GM19240 (cell line): ENCODE results near the gene EIF4B.

Source experiments
- DNase-seq: peaks from one replicate; pipeline ENCODE4 v3.0.0; 2011; ENCODE audit warnings: low spot score; ENCODE audit not compliant: insufficient read length

Gene EIF4B

DNA sequence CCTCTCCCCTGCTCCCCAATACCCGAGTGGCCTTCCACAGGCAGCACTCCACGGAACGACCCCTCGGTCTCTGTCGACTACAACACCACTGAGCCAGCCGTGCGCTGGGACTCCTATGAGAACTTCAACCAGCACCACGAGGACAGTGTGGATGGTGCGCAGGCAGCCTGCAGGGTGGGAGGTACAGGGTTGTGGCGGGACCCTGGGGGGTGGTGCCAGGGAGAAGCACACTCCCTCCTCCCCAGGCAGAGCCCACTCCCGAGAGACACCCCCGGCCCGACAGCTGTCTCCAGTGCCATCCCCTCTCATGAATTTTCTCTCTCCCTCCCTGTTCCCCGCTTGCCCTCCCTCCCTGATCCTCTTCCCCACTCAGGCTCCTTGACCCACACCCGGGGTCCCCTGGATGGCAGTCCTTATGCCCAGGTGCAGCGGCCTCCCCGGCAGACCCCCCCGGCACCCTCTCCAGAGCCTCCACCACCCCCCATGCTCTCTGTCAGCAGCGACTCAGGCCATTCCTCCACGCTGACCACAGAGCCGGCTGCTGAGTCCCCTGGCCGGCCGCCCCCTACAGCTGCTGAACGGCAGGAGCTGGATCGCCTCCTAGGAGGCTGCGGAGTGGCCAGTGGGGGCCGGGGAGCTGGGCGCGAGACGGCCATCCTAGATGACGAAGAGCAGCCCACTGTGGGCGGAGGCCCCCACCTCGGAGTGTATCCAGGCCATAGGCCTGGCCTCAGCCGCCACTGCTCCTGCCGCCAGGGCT lies 52.6 kb downstream of the EIF4B start:
- DNase-seq = no peak

DNA sequence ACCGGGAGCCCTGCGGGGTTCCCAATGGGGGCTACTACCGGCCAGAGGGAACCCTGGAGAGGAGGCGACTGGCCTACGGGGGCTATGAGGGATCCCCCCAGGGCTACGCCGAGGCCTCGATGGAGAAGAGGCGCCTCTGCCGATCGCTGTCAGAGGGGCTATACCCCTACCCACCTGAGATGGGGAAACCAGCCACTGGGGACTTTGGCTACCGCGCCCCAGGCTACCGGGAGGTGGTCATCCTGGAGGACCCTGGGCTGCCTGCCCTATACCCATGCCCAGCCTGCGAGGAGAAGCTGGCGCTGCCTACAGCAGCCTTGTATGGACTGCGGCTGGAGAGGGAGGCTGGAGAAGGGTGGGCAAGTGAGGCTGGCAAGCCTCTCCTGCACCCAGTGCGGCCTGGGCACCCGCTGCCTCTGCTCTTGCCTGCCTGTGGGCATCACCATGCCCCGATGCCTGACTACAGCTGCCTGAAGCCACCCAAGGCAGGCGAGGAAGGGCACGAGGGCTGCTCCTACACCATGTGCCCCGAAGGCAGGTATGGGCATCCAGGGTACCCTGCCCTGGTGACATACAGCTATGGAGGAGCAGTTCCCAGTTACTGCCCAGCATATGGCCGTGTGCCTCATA lies 53.3 kb downstream of the EIF4B start:
- no peak for DNase-seq

DNA sequence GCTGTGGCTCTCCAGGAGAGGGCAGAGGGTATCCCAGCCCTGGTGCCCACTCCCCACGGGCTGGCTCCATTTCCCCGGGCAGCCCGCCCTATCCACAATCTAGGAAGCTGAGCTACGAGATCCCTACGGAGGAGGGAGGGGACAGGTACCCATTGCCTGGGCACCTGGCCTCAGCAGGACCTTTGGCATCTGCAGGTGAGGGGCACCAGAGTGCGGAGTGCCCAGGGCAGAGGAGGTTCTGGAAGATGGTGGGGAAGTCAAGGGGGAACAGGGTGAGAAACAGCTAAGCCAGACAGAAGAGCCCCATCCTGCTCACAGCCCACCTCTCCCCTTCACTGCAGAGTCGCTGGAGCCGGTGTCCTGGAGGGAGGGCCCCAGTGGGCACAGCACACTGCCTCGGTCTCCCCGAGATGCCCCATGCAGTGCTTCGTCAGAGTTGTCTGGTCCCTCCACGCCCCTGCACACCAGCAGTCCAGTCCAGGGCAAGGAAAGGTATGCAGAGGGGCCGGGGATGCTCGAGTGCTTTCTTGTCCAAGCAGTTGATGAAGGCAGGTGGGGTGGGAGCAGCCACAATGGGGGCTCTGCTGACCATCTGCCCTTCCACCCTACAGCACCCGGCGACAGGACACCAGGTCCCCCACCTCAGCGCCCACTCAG lies 53.9 kb downstream of the EIF4B start:
- DNase-seq = no peak

DNA sequence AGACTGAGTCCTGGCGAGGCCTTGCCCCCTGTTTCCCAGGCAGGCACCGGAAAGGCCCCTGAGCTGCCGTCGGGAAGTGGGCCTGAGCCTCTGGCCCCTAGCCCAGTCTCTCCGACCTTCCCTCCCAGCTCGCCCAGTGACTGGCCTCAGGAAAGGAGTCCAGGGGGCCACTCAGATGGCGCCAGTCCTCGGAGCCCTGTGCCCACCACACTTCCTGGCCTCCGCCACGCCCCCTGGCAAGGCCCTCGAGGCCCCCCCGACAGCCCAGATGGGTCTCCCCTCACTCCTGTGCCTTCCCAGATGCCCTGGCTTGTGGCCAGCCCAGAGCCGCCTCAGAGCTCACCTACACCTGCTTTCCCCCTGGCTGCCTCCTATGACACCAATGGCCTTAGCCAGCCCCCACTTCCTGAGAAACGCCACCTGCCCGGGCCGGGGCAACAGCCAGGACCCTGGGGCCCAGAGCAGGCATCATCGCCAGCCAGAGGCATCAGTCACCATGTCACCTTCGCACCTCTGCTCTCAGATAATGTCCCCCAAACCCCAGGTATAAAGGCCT lies 54.5 kb downstream of the EIF4B start:
- no peak for DNase-seq

DNA sequence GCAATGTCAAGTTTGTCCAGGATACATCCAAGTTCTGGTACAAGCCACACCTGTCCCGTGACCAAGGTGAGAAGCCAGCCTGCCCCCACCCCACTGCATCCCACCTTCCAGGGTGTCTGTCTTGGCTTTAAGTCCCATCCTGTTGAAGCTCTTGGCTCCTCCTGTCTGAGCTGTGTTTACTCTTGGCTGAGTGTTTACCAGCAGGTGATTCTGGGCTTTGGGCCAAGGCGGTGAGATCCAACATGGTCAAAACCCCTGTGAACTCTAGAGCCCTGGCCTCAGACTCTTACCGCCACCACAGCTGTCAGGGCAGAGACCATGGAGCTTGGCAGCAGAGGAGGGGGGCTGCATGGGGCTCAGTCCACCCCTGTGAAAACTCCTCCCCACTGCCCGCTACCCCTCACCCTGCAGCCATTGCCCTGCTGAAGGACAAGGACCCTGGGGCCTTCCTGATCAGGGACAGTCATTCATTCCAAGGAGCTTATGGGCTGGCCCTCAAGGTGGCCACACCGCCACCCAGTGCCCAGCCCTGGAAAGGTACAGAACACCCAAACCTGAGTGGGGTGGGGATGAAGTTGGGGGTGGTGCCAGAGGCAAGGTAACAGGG lies 55.3 kb downstream of the EIF4B start:
- DNase-seq = no peak

DNA sequence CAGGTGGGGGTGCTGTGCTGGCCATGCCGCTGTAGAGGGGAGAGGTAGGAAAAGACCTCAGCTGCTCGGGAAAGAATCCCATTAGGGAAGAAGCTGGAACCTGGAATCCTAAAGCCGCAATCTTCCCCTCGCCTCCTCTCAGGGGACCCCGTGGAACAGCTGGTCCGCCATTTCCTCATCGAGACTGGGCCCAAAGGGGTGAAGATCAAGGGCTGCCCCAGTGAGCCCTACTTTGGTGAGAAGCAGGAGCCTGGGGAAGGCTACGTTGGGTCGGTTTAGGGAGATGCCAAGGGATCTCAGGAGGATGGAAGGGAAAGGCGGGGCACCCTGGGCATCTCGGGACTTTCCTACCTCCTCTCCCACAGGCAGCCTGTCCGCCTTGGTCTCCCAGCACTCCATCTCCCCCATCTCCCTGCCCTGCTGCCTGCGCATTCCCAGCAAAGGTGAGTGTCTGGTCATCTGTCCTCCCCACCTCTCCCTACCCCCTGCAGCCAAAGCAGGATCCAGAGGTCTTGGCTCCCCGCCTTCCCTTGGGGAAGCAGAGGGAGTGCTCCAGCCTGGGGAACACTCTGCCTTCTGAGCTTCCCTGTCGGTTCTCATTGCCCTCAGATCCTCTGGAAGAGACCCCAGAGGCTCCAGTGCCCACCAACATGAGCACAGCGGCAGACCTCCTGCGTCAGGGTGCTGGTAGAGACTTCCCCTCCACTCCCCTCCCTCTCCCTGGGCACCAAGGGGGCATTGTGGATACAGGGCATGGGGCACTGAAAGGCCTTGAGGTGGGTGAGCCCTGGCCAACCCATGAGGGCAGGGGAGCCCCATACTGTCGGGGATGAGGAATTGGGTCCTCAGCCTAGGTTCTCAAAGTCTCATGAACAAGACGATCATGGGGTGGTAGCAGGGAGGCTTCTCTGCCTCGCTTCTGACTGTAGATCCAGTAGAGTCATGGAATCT lies 56.0 kb downstream of the EIF4B start:
- no peak for DNase-seq

DNA sequence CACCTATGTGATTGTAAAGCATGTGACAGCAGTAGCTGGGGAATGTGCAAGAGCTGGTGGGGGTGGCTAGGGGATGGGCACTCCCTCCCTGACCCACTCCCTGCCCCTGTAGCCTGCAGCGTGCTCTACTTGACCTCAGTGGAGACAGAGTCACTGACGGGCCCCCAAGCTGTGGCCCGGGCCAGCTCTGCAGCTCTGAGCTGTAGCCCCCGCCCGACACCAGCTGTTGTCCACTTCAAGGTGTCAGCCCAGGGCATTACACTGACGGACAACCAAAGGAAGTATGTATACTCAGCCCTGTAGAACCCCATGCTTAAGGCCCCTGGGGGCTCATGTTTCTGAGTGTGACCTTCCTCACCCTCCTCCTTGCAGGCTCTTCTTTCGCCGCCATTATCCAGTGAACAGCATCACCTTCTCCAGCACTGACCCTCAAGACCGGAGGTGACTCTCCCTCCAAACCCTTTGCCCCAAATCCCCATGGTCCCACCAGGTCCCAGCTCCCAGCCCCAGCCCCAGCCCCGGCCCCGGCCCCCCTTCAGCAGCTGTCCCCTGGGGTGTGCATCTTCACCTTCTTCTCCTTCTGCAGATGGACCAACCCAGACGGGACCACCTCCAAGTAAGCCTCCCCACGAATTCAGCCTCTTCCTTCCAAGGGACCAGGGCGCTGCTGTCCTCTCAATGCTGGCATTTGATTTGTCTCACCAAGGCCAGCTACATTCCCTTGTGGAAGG lies 56.9 kb downstream of the EIF4B start:
- no peak for DNase-seq

DNA sequence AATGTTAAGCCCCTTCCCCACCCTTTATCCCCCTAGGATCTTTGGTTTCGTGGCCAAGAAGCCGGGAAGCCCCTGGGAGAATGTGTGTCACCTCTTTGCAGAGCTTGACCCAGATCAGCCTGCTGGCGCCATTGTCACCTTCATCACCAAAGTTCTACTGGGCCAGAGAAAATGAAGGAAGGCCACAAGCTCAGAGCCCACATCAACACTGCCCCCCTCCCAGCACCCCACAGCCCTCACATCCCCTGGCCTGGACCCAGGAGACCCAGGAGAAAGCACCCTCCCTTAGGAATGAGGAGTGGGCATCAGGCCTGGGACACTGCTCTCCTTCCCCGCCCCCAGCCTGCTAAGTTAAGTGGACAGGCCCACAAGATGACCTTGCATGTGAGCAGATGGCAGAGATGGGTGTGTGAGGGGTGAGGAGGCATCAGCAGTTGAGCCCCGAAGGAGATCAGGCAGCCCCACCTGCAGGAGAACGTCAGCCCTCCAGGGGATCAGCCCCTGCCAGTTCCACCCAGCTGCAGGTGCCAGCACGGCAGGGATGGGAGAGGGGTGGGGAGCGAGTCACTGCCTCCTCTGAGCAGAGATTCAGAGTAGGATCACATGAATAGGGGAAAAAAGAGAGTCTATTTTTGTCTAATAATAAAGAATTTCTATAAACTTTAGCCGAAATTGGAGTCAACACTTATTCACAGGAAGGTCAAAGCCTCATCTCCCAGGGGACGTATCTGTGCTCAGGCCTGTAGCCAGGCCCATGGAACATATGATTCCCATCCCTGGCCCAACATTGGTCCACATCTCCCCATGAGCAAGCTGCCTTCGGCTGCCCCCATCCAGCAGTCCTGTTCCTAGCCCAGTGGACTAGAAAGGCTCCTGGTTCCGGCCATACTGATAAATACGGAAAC lies 57.7 kb downstream of the EIF4B start:
- DNase-seq = no peak

DNA sequence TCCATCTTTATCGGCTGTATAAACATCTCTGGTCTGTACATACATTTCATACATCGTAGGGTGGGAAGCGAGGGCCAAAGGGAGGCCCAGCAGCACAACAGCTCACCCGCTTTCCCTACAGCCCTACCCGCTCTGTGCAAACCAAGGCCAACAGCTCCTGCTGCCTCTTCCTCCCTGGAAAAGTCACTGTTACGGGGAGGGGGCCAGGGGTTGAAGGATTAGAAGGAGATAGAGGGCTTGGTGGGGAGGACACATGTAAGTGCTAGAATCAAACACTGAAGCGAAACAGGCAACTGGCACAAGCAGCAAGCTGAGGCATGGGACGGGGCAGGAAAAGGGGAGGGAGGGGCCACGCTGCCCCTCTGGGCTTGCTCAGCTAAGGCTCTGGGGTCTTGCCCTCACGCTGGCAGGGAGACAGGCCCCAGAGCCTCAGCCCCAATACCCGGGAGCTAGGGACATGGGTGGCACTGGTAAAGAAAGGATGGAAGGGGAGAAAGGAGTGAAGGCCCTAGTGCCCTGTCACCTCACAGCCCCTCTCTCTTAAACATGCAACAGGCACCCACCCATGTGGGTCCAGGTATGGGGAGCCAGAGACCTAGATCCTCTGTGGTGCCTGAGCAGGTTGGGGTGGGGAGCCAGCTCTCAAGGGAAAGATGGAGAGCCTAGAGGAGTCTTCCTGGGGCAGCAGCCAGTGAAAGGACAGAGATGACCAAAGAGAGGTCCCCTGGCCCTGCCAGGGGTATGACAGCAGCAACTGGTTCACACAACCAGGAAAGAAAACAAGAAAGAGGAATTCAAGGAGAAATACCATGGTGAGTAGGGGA lies 58.6 kb downstream of the EIF4B start:
- DNase-seq = no peak

DNA sequence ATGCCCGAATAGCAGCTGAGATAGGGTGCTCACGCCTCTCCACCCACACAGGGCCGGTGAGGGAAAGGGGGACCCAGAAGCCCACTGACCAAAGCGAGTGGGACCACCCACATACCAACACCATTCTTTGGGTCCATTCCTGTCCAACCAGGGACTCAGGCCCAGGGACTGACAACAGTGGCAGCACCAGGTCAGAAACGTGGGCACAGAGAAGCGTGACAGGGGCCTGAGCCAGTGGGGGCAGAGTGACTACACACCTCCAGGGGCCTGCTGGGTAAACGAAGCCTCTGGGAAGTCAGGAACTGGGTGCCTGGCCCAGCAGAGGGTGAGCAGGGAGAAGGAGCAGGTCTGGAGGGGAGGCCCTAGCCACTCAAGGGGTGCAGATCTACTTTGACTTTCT lies 59.2 kb downstream of the EIF4B start:
- no peak for DNase-seq

DNA sequence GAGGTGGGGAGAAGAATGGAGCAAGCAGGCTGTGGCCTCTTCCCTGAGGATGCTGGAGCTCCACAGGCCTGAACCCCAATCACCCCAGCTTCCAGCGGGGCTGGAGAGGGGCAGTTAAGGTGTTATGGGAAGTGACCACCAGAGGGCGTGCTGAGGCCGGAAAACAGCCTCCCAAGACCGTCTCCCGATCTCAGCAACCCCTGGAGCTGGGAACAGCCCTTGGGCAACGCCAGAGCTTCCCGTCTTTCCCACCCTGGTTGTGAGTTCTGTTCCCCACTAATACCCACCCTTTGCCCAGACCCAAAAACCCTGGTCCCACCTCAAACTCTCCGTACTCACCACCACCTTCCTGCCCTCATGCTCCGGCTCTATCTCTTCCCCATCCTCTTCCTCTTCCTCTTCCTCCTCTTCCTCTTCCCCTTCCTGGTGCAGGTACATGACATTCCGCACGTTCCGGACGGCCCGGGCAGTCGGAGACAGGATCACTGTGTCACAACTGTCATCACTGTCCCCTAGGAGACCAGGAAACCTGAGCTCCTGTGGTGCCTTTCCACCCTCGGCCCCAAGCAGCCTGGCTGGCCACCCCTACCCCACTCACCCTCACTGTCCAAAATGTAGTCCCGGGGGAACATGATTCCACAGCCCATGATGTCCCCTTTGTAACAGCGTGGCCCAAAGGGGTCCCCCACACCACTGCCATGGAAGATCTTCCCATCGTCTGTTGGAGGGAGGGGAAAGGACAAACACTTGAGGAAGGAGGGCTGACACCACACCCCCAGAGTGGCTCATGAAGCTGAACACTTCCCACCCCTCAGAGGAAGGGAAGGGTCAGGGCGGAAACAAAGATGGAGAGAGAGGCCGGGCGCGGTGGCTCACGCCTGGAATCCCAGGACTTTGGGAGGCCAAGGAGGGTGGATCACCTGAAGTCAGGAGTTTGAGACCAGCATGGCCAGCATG lies 60.0 kb downstream of the EIF4B start:
- DNase-seq = peak; percentile 85

DNA sequence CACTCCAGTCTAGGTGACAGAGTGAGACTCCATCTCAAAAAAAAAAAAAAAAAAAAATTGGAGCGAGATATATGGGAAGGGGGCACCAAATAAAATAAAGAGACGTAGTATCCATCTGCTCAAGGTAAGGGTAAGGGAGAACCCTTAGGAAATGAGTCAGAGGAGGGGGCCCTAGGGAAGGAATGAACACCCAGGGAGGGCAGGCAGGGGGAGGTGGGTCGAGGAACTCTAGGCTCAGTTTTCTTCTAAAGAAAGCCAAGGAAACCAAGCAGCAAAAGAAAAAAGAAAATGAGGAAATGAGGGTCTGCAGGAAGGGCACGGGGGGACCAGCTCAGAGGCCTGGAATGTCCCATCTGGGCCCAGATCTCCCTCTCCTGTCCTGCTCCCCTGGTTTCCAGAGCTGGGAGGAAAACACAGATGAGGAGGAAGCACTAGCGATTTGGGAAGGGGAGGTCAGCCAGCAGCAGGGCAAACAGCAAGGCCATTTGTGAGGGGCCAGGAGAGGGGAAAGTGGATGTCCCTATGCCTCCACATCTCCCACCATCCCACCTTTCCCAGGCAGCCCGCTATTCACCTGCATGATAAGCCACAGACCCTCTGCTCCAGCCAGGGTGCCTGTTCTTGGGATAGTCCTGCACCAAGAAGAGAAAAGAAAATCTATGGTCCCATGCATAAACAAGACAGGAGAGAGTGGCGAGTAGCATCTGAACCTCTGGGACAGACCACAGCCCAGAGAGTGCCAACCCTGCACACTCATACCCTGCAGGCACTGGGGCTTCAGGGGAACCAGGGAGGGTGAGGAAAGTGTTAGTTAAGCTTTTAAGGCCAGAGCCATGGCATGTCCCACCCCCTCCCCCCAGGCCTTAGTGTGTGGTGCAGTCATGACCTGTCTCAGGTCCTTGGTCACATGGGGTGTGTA lies 61.1 kb downstream of the EIF4B start:
- DNase-seq = no peak

DNA sequence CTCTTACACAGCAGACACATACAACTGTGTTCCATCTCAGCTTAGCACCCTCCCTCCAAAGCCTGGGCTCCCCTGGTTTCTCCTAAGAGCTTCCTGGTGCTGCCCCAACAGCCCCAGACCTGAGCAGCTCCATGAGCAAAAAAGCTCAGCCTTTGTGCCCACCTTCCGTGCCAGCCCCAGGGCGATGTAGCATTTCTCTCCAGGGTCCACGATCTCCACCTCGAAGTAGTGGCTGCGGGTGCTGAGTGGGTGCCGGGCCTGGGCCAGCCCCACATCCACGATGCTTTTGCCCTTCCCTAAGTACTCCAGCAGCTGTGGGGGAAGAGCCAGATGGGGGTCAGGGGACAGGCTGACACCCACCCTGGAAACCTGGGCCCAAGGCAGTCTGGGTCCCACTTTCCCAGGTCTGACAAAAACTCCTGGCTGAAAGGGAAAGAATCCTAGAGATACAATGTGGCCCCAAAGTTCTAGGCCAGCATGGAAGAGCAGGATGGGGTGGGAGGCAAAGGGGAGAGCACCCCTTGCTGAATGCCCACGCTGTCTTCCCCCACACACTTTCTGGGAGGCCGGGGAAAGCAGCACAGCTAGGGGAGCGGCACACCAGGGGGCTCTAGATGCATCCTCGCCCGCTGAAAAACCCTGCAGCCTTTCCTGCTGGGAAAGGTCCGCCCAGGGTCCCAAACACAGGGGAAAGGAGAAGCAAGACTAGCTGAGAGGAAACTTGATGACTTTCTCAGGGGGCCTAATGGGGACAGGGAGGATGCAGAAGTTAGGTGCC lies 61.9 kb downstream of the EIF4B start:
- DNase-seq = no peak

DNA sequence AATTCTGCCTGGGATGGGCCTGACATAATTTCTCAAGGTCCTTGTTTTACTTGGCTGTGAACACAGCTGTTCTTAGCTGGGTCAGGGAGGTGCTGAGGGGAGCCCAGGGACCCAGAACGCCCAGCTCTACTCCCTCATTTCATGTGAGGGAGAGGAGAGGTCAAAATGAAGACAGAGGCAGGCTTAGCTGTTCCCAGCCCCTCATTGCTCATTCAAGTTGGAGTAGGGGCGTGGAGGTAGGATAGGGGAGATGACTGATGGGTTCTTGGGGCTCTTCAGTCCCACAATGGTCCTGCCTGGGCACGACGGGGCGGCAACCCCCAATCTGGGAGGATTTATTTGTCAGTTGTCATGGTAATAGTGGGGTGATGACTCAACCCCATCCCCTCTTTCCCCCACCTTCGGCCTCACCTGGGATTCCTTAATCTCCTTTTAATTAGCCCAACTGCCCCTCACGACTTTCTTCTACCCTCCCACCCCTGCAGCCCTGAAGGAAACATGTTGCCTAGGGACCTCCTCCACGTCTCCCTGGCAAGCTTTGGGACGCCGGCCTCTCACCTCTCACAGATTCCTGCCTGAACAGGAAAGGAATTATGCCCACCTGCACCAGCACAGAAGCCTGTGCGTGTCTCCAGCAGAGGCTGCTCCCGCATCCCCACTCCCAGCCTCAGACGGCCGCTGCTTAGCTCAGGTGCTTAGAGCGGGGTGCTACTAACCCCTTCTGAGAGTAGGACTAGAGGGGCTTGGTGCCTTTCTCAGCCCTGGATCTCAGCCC lies 62.7 kb downstream of the EIF4B start:
- no peak for DNase-seq
